ENCODE data around the gene OXCT2.
A peak's percentile ranks its signal among the peaks of the same experiment; 100 is the strongest.
"Not testable (repeated sequence)": the region's sequence is repeated elsewhere in the genome, so short reads cannot be mapped to it uniquely, and the experiment has no call there.

Gene OXCT2

GRCh38 chr1:39771022-39771532 lies at the start of gene OXCT2:
TSS of gene OXCT2 (minus strand) at chr1:39771348. CDS start at chr1:39771255, 93 bp downstream.
- DNase-seq (ENCODE audit: low spot score); in situ Hi-C loops (cut with MboI; ENCODE audit: low sequenced_read_pairs, unreplicated experiment): not testable (repeated sequence)

- TF ChIP-seq CTCF (IDR thresholded peaks at IDR 0.05; ENCODE audit: borderline replicate concordance, control extremely low read depth, extremely low read depth, insufficient read depth, missing control alignments) = no peak
- in situ Hi-C loops (cut with MboI; ENCODE audit: low sequenced_read_pairs, unreplicated experiment) = loop anchor here (25.0 kb wide), 1 partner anchor 93 kb away; the partner anchor contains the start of gene MYCL
- DNase-seq (ENCODE audit: low spot score) = no peak
These were observed 48.1 kb upstream of the OXCT2 start for GRCh38 chr1:39819091-39819812.

GRCh38 chr1:39818482-39818881 lies 47.3 kb upstream of the OXCT2 start:
- in situ Hi-C loops (cut with MboI; ENCODE audit: low sequenced_read_pairs, unreplicated experiment) = loop anchor here (25.0 kb wide), 1 partner anchor 94 kb away; the partner anchor contains the start of gene MYCL
- no peak for DNase-seq (ENCODE audit: low spot score)
- no peak for TF ChIP-seq CTCF (IDR thresholded peaks at IDR 0.05; ENCODE audit: borderline replicate concordance, control extremely low read depth, extremely low read depth, insufficient read depth, missing control alignments)

- peak; percentile 86 for DNase-seq (ENCODE audit: low spot score)
- in situ Hi-C loops (cut with MboI; ENCODE audit: low sequenced_read_pairs, unreplicated experiment) = loop anchor here (25.0 kb wide), 1 partner anchor 95 kb away; the partner anchor contains the start of gene MYCL
These were observed 46.2 kb upstream of the OXCT2 start for GRCh38 chr1:39817091-39817932.

GRCh38 chr1:39816415-39817090 lies 45.4 kb upstream of the OXCT2 start:
- in situ Hi-C loops (cut with MboI; ENCODE audit: low sequenced_read_pairs, unreplicated experiment) = loop anchor here (25.0 kb wide), 1 partner anchor 96 kb away; the partner anchor contains the start of gene MYCL
- TF ChIP-seq CTCF (IDR thresholded peaks at IDR 0.05; ENCODE audit: borderline replicate concordance, control extremely low read depth, extremely low read depth, insufficient read depth, missing control alignments) = peak; percentile 79
- DNase-seq (ENCODE audit: low spot score) = peak; percentile 80

More at GRCh38 chr1:39817091-39817932, 46.2 kb upstream of the OXCT2 start:
- TF ChIP-seq CTCF (IDR thresholded peaks at IDR 0.05; ENCODE audit: borderline replicate concordance, control extremely low read depth, extremely low read depth, insufficient read depth, missing control alignments) = peak; percentile 21

GRCh38 chr1:39812913-39813312 lies 41.8 kb upstream of the OXCT2 start:
- no peak for TF ChIP-seq CTCF (IDR thresholded peaks at IDR 0.05; ENCODE audit: borderline replicate concordance, control extremely low read depth, extremely low read depth, insufficient read depth, missing control alignments)
- in situ Hi-C loops (cut with MboI; ENCODE audit: low sequenced_read_pairs, unreplicated experiment) = loop anchor here (25.0 kb wide), 1 partner anchor 99 kb away; the partner anchor contains the start of gene MYCL
- DNase-seq (ENCODE audit: low spot score) = no peak
